Mesothelial cell of epicardium (in vitro differentiated cells): ENCODE measurements around the gene PIM1. TPM values are rescaled to one million over a fixed set of nuclear protein-coding genes. Genes with fewer than 3 reads are reported as not detected.
A peak's percentile ranks its signal among the peaks of the same experiment; 100 is the strongest.

Source experiments
- DNase-seq, 2 experiments: peaks; one replicate each; pipeline ENCODE4 v3.0.0; 2021; ENCODE audit warnings: low spot score in 2 of 2; ENCODE audit not compliant: unreplicated experiment in 2 of 2
- H3K27ac Mint-ChIP-seq: 2 replicates; pipeline ENCODE4 v1.8.0; 2021; ENCODE audit warnings: mixed read lengths
- H3K27me3 Mint-ChIP-seq: 2 replicates; pipeline ENCODE4 v1.8.0; 2021; ENCODE audit warnings: low read depth, mixed read lengths
- H3K36me3 Mint-ChIP-seq: 2 replicates; pipeline ENCODE4 v1.8.0; 2021; ENCODE audit warnings: mixed read lengths
- H3K4me1 Mint-ChIP-seq: 2 replicates; pipeline ENCODE4 v1.8.0; 2021; ENCODE audit warnings: mixed read lengths
- H3K4me3 Mint-ChIP-seq: 2 replicates; pipeline ENCODE4 v1.8.0; 2021; ENCODE audit warnings: mild to moderate bottlenecking, moderate library complexity, mixed read lengths
- H3K9me3 Mint-ChIP-seq: 2 replicates; pipeline ENCODE4 v1.8.0; 2021; ENCODE audit warnings: mixed read lengths
- total RNA-seq: library from RNA; stranded (reverse); gene quantifications from 3 replicates; pipeline ENCODE4 v1.2.1, GENCODE V29; 2021
- TF ChIP-seq, protein P1 (sequence below): fragments of 200-600 bp; sonication (generic); IDR thresholded peaks from one replicate; pipeline ENCODE4 v1.5.0; 2021; ENCODE audit warnings: antibody characterized with exemption; ENCODE audit not compliant: unreplicated experiment

Gene PIM1
- total RNA-seq, 1 donor from 2014 or later: 26.2 TPM

GRCh38 chr6:37141281-37142049 is 28.5 kb upstream of the PIM1 start:
- H3K4me3 Mint-ChIP-seq: no peak overlapping the region
- H3K9me3 Mint-ChIP-seq: no peaks in the 10 kb centered on the region
- H3K4me1 Mint-ChIP-seq: peaks cover 68% of the 10 kb centered on the region
- TF ChIP-seq, protein P1, sequence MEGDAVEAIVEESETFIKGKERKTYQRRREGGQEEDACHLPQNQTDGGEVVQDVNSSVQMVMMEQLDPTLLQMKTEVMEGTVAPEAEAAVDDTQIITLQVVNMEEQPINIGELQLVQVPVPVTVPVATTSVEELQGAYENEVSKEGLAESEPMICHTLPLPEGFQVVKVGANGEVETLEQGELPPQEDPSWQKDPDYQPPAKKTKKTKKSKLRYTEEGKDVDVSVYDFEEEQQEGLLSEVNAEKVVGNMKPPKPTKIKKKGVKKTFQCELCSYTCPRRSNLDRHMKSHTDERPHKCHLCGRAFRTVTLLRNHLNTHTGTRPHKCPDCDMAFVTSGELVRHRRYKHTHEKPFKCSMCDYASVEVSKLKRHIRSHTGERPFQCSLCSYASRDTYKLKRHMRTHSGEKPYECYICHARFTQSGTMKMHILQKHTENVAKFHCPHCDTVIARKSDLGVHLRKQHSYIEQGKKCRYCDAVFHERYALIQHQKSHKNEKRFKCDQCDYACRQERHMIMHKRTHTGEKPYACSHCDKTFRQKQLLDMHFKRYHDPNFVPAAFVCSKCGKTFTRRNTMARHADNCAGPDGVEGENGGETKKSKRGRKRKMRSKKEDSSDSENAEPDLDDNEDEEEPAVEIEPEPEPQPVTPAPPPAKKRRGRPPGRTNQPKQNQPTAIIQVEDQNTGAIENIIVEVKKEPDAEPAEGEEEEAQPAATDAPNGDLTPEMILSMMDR: no peak
- no peaks in the 10 kb centered on the region for H3K36me3 Mint-ChIP-seq
- H3K27me3 Mint-ChIP-seq: no peaks in the 10 kb centered on the region
- peak overlapping the region; percentile 90 for H3K27ac Mint-ChIP-seq
- DNase-seq: no peak

- Mint-ChIP-seq H3K9me3 (no peaks in the 10 kb centered on the region), H3K36me3 (no peaks in the 10 kb centered on the region), H3K27ac (peak overlapping the region; percentile 90), H3K27me3 (no peaks in the 10 kb centered on the region), H3K4me1 (peaks cover 62% of the 10 kb centered on the region), H3K4me3 (no peak overlapping the region)
- TF ChIP-seq, protein P1: no peak
- no peak for DNase-seq
These were observed 27.8 kb upstream of the PIM1 start for GRCh38 chr6:37142050-37142614.

- DNase-seq: no peak
- Mint-ChIP-seq H3K4me3 (no peak overlapping the region), H3K4me1 (peaks cover 51% of the 10 kb centered on the region), H3K9me3 (no peaks in the 10 kb centered on the region), H3K27me3 (no peaks in the 10 kb centered on the region), H3K36me3 (no peaks in the 10 kb centered on the region), H3K27ac (peak overlapping the region; percentile 97)
- TF ChIP-seq, protein P1: no peak
These were observed 26.4 kb upstream of the PIM1 start for GRCh38 chr6:37143585-37143984.

GRCh38 chr6:37145443-37145842 is 24.5 kb upstream of the PIM1 start:
- Mint-ChIP-seq H3K27ac (peak overlapping the region; percentile 81), H3K36me3 (no peaks in the 10 kb centered on the region), H3K27me3 (no peaks in the 10 kb centered on the region), H3K9me3 (no peaks in the 10 kb centered on the region), H3K4me3 (no peak overlapping the region), H3K4me1 (peaks cover 42% of the 10 kb centered on the region)
- TF ChIP-seq, protein P1: no peak
- DNase-seq: no peak

DNA sequence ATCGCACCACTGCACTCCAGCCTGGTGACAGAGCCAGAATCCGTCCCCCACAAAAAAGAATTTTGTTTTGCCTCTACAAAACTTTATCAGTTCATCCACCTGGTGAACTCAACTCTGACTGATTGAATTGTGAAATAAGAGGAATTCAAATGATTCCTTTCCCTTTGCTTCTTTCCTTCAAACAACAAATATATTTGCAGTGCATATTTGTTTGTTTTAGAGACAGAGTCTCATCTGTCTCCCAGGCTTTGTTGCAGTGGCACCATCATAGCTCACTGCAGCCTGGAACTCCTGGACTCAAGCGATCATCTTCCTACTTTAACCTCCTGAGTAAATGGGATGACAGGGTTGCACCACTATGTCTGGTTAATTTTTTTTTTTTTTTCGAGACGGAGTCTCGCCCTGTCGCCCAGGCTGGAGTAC is 23.2 kb upstream of the PIM1 start:
- Mint-ChIP-seq H3K36me3 (no peaks in the 10 kb centered on the region), H3K4me3 (no peak overlapping the region), H3K27ac (no peak overlapping the region), H3K9me3 (no peaks in the 10 kb centered on the region), H3K27me3 (no peaks in the 10 kb centered on the region), H3K4me1 (peaks cover 31% of the 10 kb centered on the region)
- TF ChIP-seq, protein P1: no peak
- no peak for DNase-seq
